ENCODE data around the gene LPIN1. TPM values are rescaled to one million over a fixed set of nuclear protein-coding genes. Genes with fewer than 3 reads are reported as not detected.
"Not testable (repeated sequence)": the region's sequence is repeated elsewhere in the genome, so short reads cannot be mapped to it uniquely, and the experiment has no call there.

Gene LPIN1
- total RNA-seq, 2 donors from 2014 or later, result 24.4 to 34.9 TPM

- DNase-seq, result no peak
- intact Hi-C loops (cut with DNase I, micrococcal nuclease), result no loop called here
- no peak for ATAC-seq
These were observed 93.5 kb downstream of the LPIN1 start for GRCh38 chr2:11839916-11840315.

- intact Hi-C loops (cut with DNase I, micrococcal nuclease), result no loop called here
- ATAC-seq (no peak), DNase-seq (no peak)
These were observed 95.9 kb downstream of the LPIN1 start for GRCh38 chr2:11842336-11842735.

GRCh38 chr2:11844798-11845197 lies 98.4 kb downstream of the LPIN1 start:
- DNase-seq; intact Hi-C loops (cut with DNase I, micrococcal nuclease); ATAC-seq: not testable (repeated sequence)

- ATAC-seq; DNase-seq; intact Hi-C loops (cut with DNase I, micrococcal nuclease): not testable (repeated sequence)
These were observed 101.5 kb downstream of the LPIN1 start for GRCh38 chr2:11847935-11848334.

- DNase-seq, result no peak
These were observed 103.7 kb downstream of the LPIN1 start for GRCh38 chr2:11850082-11850481.

GRCh38 chr2:11852526-11853196 lies 106.2 kb downstream of the LPIN1 start:
- no peak for DNase-seq
- intact Hi-C loops (cut with DNase I, micrococcal nuclease), result no loop called here
- ATAC-seq, result no peak

More at GRCh38 chr2:11850082-11850481, 103.7 kb downstream of the LPIN1 start:
- intact Hi-C loops (cut with DNase I, micrococcal nuclease), result no loop called here
- ATAC-seq, result no peak

- intact Hi-C loops (cut with DNase I, micrococcal nuclease), result no loop called here
- no peak for ATAC-seq
- no peak for DNase-seq
These were observed 106.8 kb downstream of the LPIN1 start for GRCh38 chr2:11853197-11853588.

GRCh38 chr2:11855064-11855760 lies 108.8 kb downstream of the LPIN1 start:
- intact Hi-C loops (cut with DNase I, micrococcal nuclease), result no loop called here
- DNase-seq (no peak), ATAC-seq (no peak)

- DNase-seq, result no peak
- ATAC-seq, result no peak
- intact Hi-C loops (cut with DNase I, micrococcal nuclease), result no loop called here
These were observed 109.7 kb downstream of the LPIN1 start for GRCh38 chr2:11856095-11856494.

- DNase-seq (no peak), ATAC-seq (no peak)
- intact Hi-C loops (cut with DNase I, micrococcal nuclease), result no loop called here
These were observed 112.5 kb downstream of the LPIN1 start for GRCh38 chr2:11858883-11859282.

GRCh38 chr2:11859975-11860374 lies 113.5 kb downstream of the LPIN1 start:
- intact Hi-C loops (cut with DNase I, micrococcal nuclease), result loop anchor here in 1 of 2 donors (5.0 to 10.0 kb wide), 3 partner anchors 855 to 1145 kb away; partner anchors contain the start of gene TRIB2
- not testable (repeated sequence) for DNase-seq, ATAC-seq

- DNase-seq, result no peak
- intact Hi-C loops (cut with DNase I, micrococcal nuclease), result loop anchor here in 1 of 2 donors (5.0 to 10.0 kb wide), 3 partner anchors 854 to 1144 kb away; partner anchors contain the start of gene TRIB2
- no peak for ATAC-seq
These were observed 114.6 kb downstream of the LPIN1 start for GRCh38 chr2:11861044-11861443.

- intact Hi-C loops (cut with DNase I, micrococcal nuclease), result loop anchor here in 1 of 2 donors (5.0 to 10.0 kb wide), 3 partner anchors 853 to 1143 kb away; partner anchors contain the start of gene TRIB2
- no peak for DNase-seq
These were observed 115.6 kb downstream of the LPIN1 start for GRCh38 chr2:11862049-11862448.

GRCh38 chr2:11863103-11863502 lies 116.7 kb downstream of the LPIN1 start:
- intact Hi-C loops (cut with DNase I, micrococcal nuclease), result loop anchor here in 1 of 2 donors (5.0 to 10.0 kb wide), 3 partner anchors 852 to 1142 kb away; partner anchors contain the start of gene TRIB2
- DNase-seq, result no peak
- ATAC-seq, result no peak

More at GRCh38 chr2:11862049-11862448, 115.6 kb downstream of the LPIN1 start:
- no peak for ATAC-seq

GRCh38 chr2:11863513-11864328 lies 117.3 kb downstream of the LPIN1 start:
- intact Hi-C loops (cut with DNase I, micrococcal nuclease), result loop anchor here in 1 of 2 donors (5.0 to 10.0 kb wide), 3 partner anchors 851 to 1141 kb away; partner anchors contain the start of gene TRIB2
- peak; percentile 72 for ATAC-seq
- DNase-seq, result peak; percentile 64 to 71

GRCh38 chr2:11864724-11865123 lies 118.3 kb downstream of the LPIN1 start:
- DNase-seq, result no peak
- intact Hi-C loops (cut with DNase I, micrococcal nuclease), result loop anchor here in 1 of 2 donors (5.0 to 10.0 kb wide), 3 partner anchors 850 to 1140 kb away; partner anchors contain the start of gene TRIB2
- no peak for ATAC-seq

- ATAC-seq (no peak), DNase-seq (no peak)
- intact Hi-C loops (cut with DNase I, micrococcal nuclease), result loop anchor here in 1 of 2 donors (10.0 kb wide), 2 partner anchors 849 to 1139 kb away; partner anchors contain the start of gene TRIB2
These were observed 118.9 kb downstream of the LPIN1 start for GRCh38 chr2:11865378-11865777.

GRCh38 chr2:11865805-11866204 lies 119.4 kb downstream of the LPIN1 start:
- DNase-seq (no peak), ATAC-seq (no peak)
- intact Hi-C loops (cut with DNase I, micrococcal nuclease), result loop anchor here in 1 of 2 donors (10.0 kb wide), 2 partner anchors 849 to 1139 kb away; partner anchors contain the start of gene TRIB2
